Tibial nerve (tissue), 3 donors: ENCODE data around the gene MCOLN2.

Source experiments
- CTCF ChIP-seq, 5 experiments: fragments of 200-600 bp in 3 of 5; fragments of 450-650 bp in 2 of 5; sonication (generic) in 3 of 5; IDR thresholded peaks; one replicate each; pipeline ENCODE4 v1.5.1; 2016 to 2019; ENCODE audit warnings: antibody characterized with exemption in 5 of 5, mild to moderate bottlenecking in 3 of 5, moderate library complexity in 2 of 5
- POLR2A ChIP-seq, 2 donors: fragments of 450-650 bp; IDR thresholded peaks; one replicate each; pipeline ENCODE4 v1.6.1; 2017; ENCODE audit warnings: antibody characterized with exemption in 2 of 2, mild to moderate bottlenecking in 2 of 2, moderate library complexity in 2 of 2

- TF ChIP-seq POLR2A (IDR thresholded peaks at IDR 0.05) = no peak
- no peak for TF ChIP-seq CTCF (IDR thresholded peaks at IDR 0.05)
Measured at GRCh38 chr1:84963021-84963420, 33.9 kb downstream of the MCOLN2 start.
